Activated naive CD4-positive, alpha-beta T cell treated with anti-CD3 and anti-CD28 coated beads, Interleukin-2, amount 10 ng/mL, durations not matched to agents 7 days and 5 days (primary cell): ENCODE measurements around the gene DPY19L3.

ENCODE experiments used
- CTCF ChIA-PET: fragments of 350-600 bp; sonication (Branson Sonifier 250); formaldehyde crosslinking; loops from one replicate; lab custom pipeline; 2021; ENCODE audit warnings: antibody characterized with exemption; lab: Charles Lee
- DNase-seq: peaks from one replicate; pipeline ENCODE4 v3.0.0-alpha.2; 2020
- H3K27ac Mint-ChIP-seq: one replicate; pipeline ENCODE4 v1.8.0; 2021; ENCODE audit warnings: mild to moderate bottlenecking, moderate library complexity, mixed read lengths
- H3K27me3 Mint-ChIP-seq: one replicate; pipeline ENCODE4 v1.8.0; 2021; ENCODE audit warnings: mild to moderate bottlenecking, mixed read lengths
- H3K36me3 Mint-ChIP-seq: one replicate; pipeline ENCODE4 v1.8.0; 2021; ENCODE audit warnings: mixed read lengths
- H3K4me1 Mint-ChIP-seq: one replicate; pipeline ENCODE4 v1.8.0; 2021; ENCODE audit warnings: mixed read lengths
- H3K4me3 Mint-ChIP-seq: one replicate; pipeline ENCODE4 v1.8.0; 2021; ENCODE audit warnings: mild to moderate bottlenecking, moderate library complexity, mixed read lengths
- H3K9me3 Mint-ChIP-seq: one replicate; pipeline ENCODE4 v1.8.0; 2021; ENCODE audit warnings: mixed read lengths

DPY19L3 gene

GRCh38 chr19:32405431-32406160, at the start of gene DPY19L3:
DPY19L3 (plus strand) TSS chr19:32405770; CDS start chr19:32408254, 2,484 bp downstream.
- DNase-seq: peak; percentile 94
- Mint-ChIP-seq H3K9me3 (no peaks in the 10 kb centered on the region), H3K27me3 (no peaks in the 10 kb centered on the region), H3K4me3 (peak within 1 kb of the TSS; percentile 83), H3K27ac (peak within 1 kb of the TSS; percentile 93), H3K4me1 (peaks cover 32% of the 10 kb centered on the region), H3K36me3 (peaks cover 5% of the 10 kb centered on the region)
- CTCF ChIA-PET: interaction anchor here (1.1 kb wide), 1 partner anchor 59 kb away, joined by 3 read pairs; no protein-coding TSS in a partner anchor

- Mint-ChIP-seq H3K27me3 (no peaks in the 10 kb centered on the region), H3K36me3 (peaks cover 71% of the 10 kb centered on the region), H3K9me3 (no peaks in the 10 kb centered on the region), H3K4me1 (peaks cover 6% of the 10 kb centered on the region), H3K27ac (no peak overlapping the region), H3K4me3 (no peak overlapping the region)
- DNase-seq: no peak
- CTCF ChIA-PET: no interaction called here
These were observed 47.9 kb upstream of the DPY19L3 start for GRCh38 chr19:32357720-32358119.

- Mint-ChIP-seq H3K9me3 (no peaks in the 10 kb centered on the region), H3K36me3 (peaks cover 68% of the 10 kb centered on the region), H3K27me3 (no peaks in the 10 kb centered on the region), H3K4me1 (peaks cover 5% of the 10 kb centered on the region), H3K4me3 (no peak overlapping the region), H3K27ac (no peak overlapping the region)
- no peak for DNase-seq
- CTCF ChIA-PET: no interaction called here
These were observed 47.2 kb upstream of the DPY19L3 start for GRCh38 chr19:32358321-32358720.

- no peak overlapping the region for H3K27ac Mint-ChIP-seq
- no peak for DNase-seq
- no peak overlapping the region for H3K4me3 Mint-ChIP-seq
- peaks cover 60% of the 10 kb centered on the region for H3K36me3 Mint-ChIP-seq
- CTCF ChIA-PET: no interaction called here
- H3K27me3 Mint-ChIP-seq: no peaks in the 10 kb centered on the region
- peaks cover 5% of the 10 kb centered on the region for H3K4me1 Mint-ChIP-seq
- H3K9me3 Mint-ChIP-seq: no peaks in the 10 kb centered on the region
These were observed 46.0 kb upstream of the DPY19L3 start for GRCh38 chr19:32359581-32359980.

GRCh38 chr19:32361574-32362317, 43.8 kb upstream of the DPY19L3 start:
- H3K4me1 Mint-ChIP-seq: peaks cover 3% of the 10 kb centered on the region
- DNase-seq: no peak
- peaks cover 61% of the 10 kb centered on the region for H3K36me3 Mint-ChIP-seq
- CTCF ChIA-PET: no interaction called here
- no peak overlapping the region for H3K27ac Mint-ChIP-seq
- no peaks in the 10 kb centered on the region for H3K27me3 Mint-ChIP-seq
- H3K4me3 Mint-ChIP-seq: no peak overlapping the region
- no peaks in the 10 kb centered on the region for H3K9me3 Mint-ChIP-seq

- Mint-ChIP-seq H3K9me3 (no peaks in the 10 kb centered on the region), H3K27me3 (no peaks in the 10 kb centered on the region), H3K4me3 (no peak overlapping the region), H3K27ac (no peak overlapping the region), H3K36me3 (peaks cover 61% of the 10 kb centered on the region), H3K4me1 (peaks cover 3% of the 10 kb centered on the region)
- CTCF ChIA-PET: no interaction called here
- DNase-seq: no peak
These were observed 43.3 kb upstream of the DPY19L3 start for GRCh38 chr19:32362318-32362691.

- no peak for DNase-seq
- Mint-ChIP-seq H3K27ac (no peak overlapping the region), H3K36me3 (peaks cover 68% of the 10 kb centered on the region), H3K4me1 (peaks cover 3% of the 10 kb centered on the region), H3K4me3 (no peak overlapping the region), H3K9me3 (no peaks in the 10 kb centered on the region), H3K27me3 (no peaks in the 10 kb centered on the region)
- CTCF ChIA-PET: no interaction called here
These were observed 42.4 kb upstream of the DPY19L3 start for GRCh38 chr19:32363175-32363574.

- H3K4me1 Mint-ChIP-seq: peaks cover 3% of the 10 kb centered on the region
- H3K27ac Mint-ChIP-seq: no peak overlapping the region
- CTCF ChIA-PET: no interaction called here
- peaks cover 67% of the 10 kb centered on the region for H3K36me3 Mint-ChIP-seq
- H3K4me3 Mint-ChIP-seq: no peak overlapping the region
- no peaks in the 10 kb centered on the region for H3K9me3 Mint-ChIP-seq
- no peaks in the 10 kb centered on the region for H3K27me3 Mint-ChIP-seq
- DNase-seq: no peak
These were observed 41.9 kb upstream of the DPY19L3 start for GRCh38 chr19:32363632-32364031.

- Mint-ChIP-seq H3K4me3 (no peak overlapping the region), H3K27ac (no peak overlapping the region), H3K27me3 (no peaks in the 10 kb centered on the region), H3K4me1 (peaks cover 3% of the 10 kb centered on the region), H3K9me3 (no peaks in the 10 kb centered on the region), H3K36me3 (peaks cover 66% of the 10 kb centered on the region)
- CTCF ChIA-PET: no interaction called here
- DNase-seq: no peak
These were observed 41.5 kb upstream of the DPY19L3 start for GRCh38 chr19:32364040-32364439.

- Mint-ChIP-seq H3K4me3 (no peak overlapping the region), H3K4me1 (peaks cover 3% of the 10 kb centered on the region), H3K27me3 (no peaks in the 10 kb centered on the region), H3K27ac (no peak overlapping the region), H3K9me3 (no peaks in the 10 kb centered on the region), H3K36me3 (peaks cover 62% of the 10 kb centered on the region)
- CTCF ChIA-PET: no interaction called here
- DNase-seq: no peak
These were observed 38.5 kb upstream of the DPY19L3 start for GRCh38 chr19:32367063-32367462.

- Mint-ChIP-seq H3K9me3 (no peaks in the 10 kb centered on the region), H3K36me3 (peaks cover 63% of the 10 kb centered on the region), H3K27ac (no peak overlapping the region), H3K4me3 (no peak overlapping the region), H3K4me1 (peaks cover 3% of the 10 kb centered on the region), H3K27me3 (no peaks in the 10 kb centered on the region)
- CTCF ChIA-PET: no interaction called here
- DNase-seq: no peak
These were observed 37.5 kb upstream of the DPY19L3 start for GRCh38 chr19:32367948-32368536.

GRCh38 chr19:32368787-32369186, 36.8 kb upstream of the DPY19L3 start:
- no peak for DNase-seq
- Mint-ChIP-seq H3K4me3 (no peak overlapping the region), H3K9me3 (no peaks in the 10 kb centered on the region), H3K36me3 (peaks cover 71% of the 10 kb centered on the region), H3K27ac (no peak overlapping the region), H3K4me1 (peaks cover 3% of the 10 kb centered on the region), H3K27me3 (no peaks in the 10 kb centered on the region)
- CTCF ChIA-PET: no interaction called here

- DNase-seq: no peak
- H3K9me3 Mint-ChIP-seq: no peaks in the 10 kb centered on the region
- CTCF ChIA-PET: no interaction called here
- H3K4me3 Mint-ChIP-seq: no peak overlapping the region
- no peak overlapping the region for H3K27ac Mint-ChIP-seq
- H3K4me1 Mint-ChIP-seq: no peaks in the 10 kb centered on the region
- no peaks in the 10 kb centered on the region for H3K27me3 Mint-ChIP-seq
- peaks cover 56% of the 10 kb centered on the region for H3K36me3 Mint-ChIP-seq
These were observed 32.6 kb upstream of the DPY19L3 start for GRCh38 chr19:32372726-32373517.
